ENCODE measurements around the gene CCND1. TPM values are rescaled to one million over a fixed set of nuclear protein-coding genes. Genes with fewer than 3 reads are reported as not detected.

CCND1 gene
- total and polyA plus RNA-seq, 2 donors (not counting 1 experiment from before 2014, with no cell fraction given) = 322 to 548 TPM

GRCh38 chr11:69603111-69603836 is 37.7 kb upstream of the CCND1 start:
- no peak for TF ChIP-seq EZH2 (IDR thresholded peaks at IDR 0.05; ENCODE audit: low read length, missing control alignments)
- TF ChIP-seq CTCF (conservative IDR thresholded peaks at IDR 0.05 in 1 of 2, IDR thresholded peaks at IDR 0.05 in 1 of 2; ENCODE audit: low read depth in 1 of 2, low read length in 2 of 2) = no peak
- no peak overlapping the region for H3K4me2 ChIP-seq (ENCODE audit: extremely low read depth, insufficient read depth, low read length)
- no peak overlapping the region for H2AFZ ChIP-seq (ENCODE audit: low read length)

GRCh38 chr11:69604055-69604454 is 36.9 kb upstream of the CCND1 start:
- Histone ChIP-seq H3K79me2 (ENCODE audit: control insufficient read depth, insufficient read depth, low read length) (no peaks in the 10 kb centered on the region), H3K4me2 (ENCODE audit: extremely low read depth, insufficient read depth, low read length) (no peak overlapping the region), H3K27me3 (ENCODE audit: control insufficient read depth, insufficient read depth, low read length) (peaks cover 9% of the 10 kb centered on the region), H3K36me3 (ENCODE audit: control insufficient read depth, insufficient read depth, low read length) (no peaks in the 10 kb centered on the region), H3K9me3 (ENCODE audit: control insufficient read depth, insufficient read depth, low read depth, low read length) (no peaks in the 10 kb centered on the region), H3K4me3 (replicated peaks in 1 of 4; ENCODE audit: control extremely low read depth in 1 of 4, insufficient read depth in 1 of 4, low read depth in 3 of 4, low read length in 4 of 4) (no peak overlapping the region), H3K27ac (ENCODE audit: insufficient read depth, low read length) (no peak overlapping the region), H3K4me1 (ENCODE audit: control insufficient read depth, extremely low read depth, insufficient read depth, low read length) (no peaks in the 10 kb centered on the region), H3K9ac (ENCODE audit: insufficient read depth, low read length) (no peak overlapping the region), H2AFZ (ENCODE audit: low read length) (no peak overlapping the region), H4K20me1 (ENCODE audit: control insufficient read depth, extremely low read depth, insufficient read depth, low read length) (no peaks in the 10 kb centered on the region)
- peak in 1 of 2 donors; percentile 60 for DNase-seq (ENCODE audit: low read depth in 2 of 2)
- TF ChIP-seq CTCF (conservative IDR thresholded peaks at IDR 0.05 in 1 of 2, IDR thresholded peaks at IDR 0.05 in 1 of 2; ENCODE audit: low read depth in 1 of 2, low read length in 2 of 2) = no peak
- TF ChIP-seq EZH2 (IDR thresholded peaks at IDR 0.05; ENCODE audit: low read length, missing control alignments) = no peak

More at GRCh38 chr11:69603111-69603836, 37.7 kb upstream of the CCND1 start:
- Histone ChIP-seq H3K9me3 (ENCODE audit: control insufficient read depth, insufficient read depth, low read depth, low read length) (no peaks in the 10 kb centered on the region), H4K20me1 (ENCODE audit: control insufficient read depth, extremely low read depth, insufficient read depth, low read length) (no peaks in the 10 kb centered on the region), H3K4me3 (replicated peaks in 1 of 4; ENCODE audit: control extremely low read depth in 1 of 4, insufficient read depth in 1 of 4, low read depth in 3 of 4, low read length in 4 of 4) (no peak overlapping the region), H3K36me3 (ENCODE audit: control insufficient read depth, insufficient read depth, low read length) (no peaks in the 10 kb centered on the region), H3K27me3 (ENCODE audit: control insufficient read depth, insufficient read depth, low read length) (peaks cover 9% of the 10 kb centered on the region), H3K79me2 (ENCODE audit: control insufficient read depth, insufficient read depth, low read length) (no peaks in the 10 kb centered on the region), H3K4me1 (ENCODE audit: control insufficient read depth, extremely low read depth, insufficient read depth, low read length) (no peaks in the 10 kb centered on the region), H3K9ac (ENCODE audit: insufficient read depth, low read length) (no peak overlapping the region), H3K27ac (ENCODE audit: insufficient read depth, low read length) (no peak overlapping the region)
- peak in 1 of 2 donors; percentile 14 for DNase-seq (ENCODE audit: low read depth in 2 of 2)

- no peak overlapping the region for H3K4me2 ChIP-seq (ENCODE audit: extremely low read depth, insufficient read depth, low read length)
- no peaks in the 10 kb centered on the region for H3K79me2 ChIP-seq (ENCODE audit: control insufficient read depth, insufficient read depth, low read length)
- TF ChIP-seq EZH2 (IDR thresholded peaks at IDR 0.05; ENCODE audit: low read length, missing control alignments) = no peak
- TF ChIP-seq CTCF (conservative IDR thresholded peaks at IDR 0.05 in 1 of 2, IDR thresholded peaks at IDR 0.05 in 1 of 2; ENCODE audit: low read depth in 1 of 2, low read length in 2 of 2) = no peak
- no peak overlapping the region for H3K4me3 ChIP-seq (replicated peaks in 1 of 4; ENCODE audit: control extremely low read depth in 1 of 4, insufficient read depth in 1 of 4, low read depth in 3 of 4, low read length in 4 of 4)
- no peaks in the 10 kb centered on the region for H3K4me1 ChIP-seq (ENCODE audit: control insufficient read depth, extremely low read depth, insufficient read depth, low read length)
- H3K36me3 ChIP-seq (ENCODE audit: control insufficient read depth, insufficient read depth, low read length) = no peaks in the 10 kb centered on the region
- no peaks in the 10 kb centered on the region for H3K9me3 ChIP-seq (ENCODE audit: control insufficient read depth, insufficient read depth, low read depth, low read length)
- DNase-seq (ENCODE audit: low read depth in 2 of 2) = no peak
- no peak overlapping the region for H3K27ac ChIP-seq (ENCODE audit: insufficient read depth, low read length)
- H3K27me3 ChIP-seq (ENCODE audit: control insufficient read depth, insufficient read depth, low read length) = peaks cover 9% of the 10 kb centered on the region
- no peak overlapping the region for H3K9ac ChIP-seq (ENCODE audit: insufficient read depth, low read length)
- no peaks in the 10 kb centered on the region for H4K20me1 ChIP-seq (ENCODE audit: control insufficient read depth, extremely low read depth, insufficient read depth, low read length)
- no peak overlapping the region for H2AFZ ChIP-seq (ENCODE audit: low read length)
Measured at GRCh38 chr11:69605737-69606526, 35.0 kb upstream of the CCND1 start.
